Measurements from ENCODE around the gene TASOR. TPM values are rescaled to one million over a fixed set of nuclear protein-coding genes. Genes with fewer than 3 reads are reported as not detected.
A peak's percentile ranks its signal among the peaks of the same experiment; 100 is the strongest.

Gene TASOR
- total RNA-seq, 1 experiment from 2014 or later, result 86.3 TPM

DNA sequence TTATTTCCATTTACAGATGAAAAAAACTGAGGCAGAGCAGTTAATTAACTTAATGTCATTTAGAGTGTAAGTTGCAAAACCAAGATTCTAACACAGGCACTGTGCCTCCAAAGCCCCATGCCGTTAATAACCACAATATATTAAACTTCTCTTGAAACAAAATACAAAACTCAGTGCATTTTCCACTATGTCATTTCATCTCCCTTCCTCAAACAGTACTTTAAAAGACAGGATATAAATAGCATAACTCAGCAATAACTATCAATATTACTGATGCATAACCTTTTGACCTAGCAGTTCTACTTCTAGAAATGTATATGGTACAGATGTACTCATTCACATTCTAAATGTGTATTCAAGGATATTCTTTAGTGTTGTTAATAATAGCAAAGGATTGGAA, 5.1 kb upstream of the TASOR start:
- DNase-seq (ENCODE audit: low read depth), result no peak

DNA sequence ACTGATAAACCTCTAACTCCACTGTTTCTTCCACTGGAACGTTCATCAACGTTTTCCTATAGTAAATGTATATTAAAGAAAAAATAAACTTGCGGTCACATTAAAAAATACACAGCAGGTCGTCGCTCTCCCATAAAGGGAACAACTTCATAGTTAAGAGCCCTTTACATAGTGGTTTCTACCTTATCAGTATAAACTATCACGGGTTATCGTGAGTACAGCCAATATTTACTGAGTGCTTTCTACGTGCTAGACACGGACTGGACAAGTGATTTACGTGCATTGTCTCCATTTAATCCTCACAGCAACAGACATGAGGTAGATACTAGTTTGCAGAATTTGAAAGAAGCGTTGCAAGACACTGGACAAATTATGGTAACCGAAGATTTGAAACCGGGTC, 964 bp upstream of the TASOR start:
- DNase-seq (ENCODE audit: low read depth), result no peak

DNA sequence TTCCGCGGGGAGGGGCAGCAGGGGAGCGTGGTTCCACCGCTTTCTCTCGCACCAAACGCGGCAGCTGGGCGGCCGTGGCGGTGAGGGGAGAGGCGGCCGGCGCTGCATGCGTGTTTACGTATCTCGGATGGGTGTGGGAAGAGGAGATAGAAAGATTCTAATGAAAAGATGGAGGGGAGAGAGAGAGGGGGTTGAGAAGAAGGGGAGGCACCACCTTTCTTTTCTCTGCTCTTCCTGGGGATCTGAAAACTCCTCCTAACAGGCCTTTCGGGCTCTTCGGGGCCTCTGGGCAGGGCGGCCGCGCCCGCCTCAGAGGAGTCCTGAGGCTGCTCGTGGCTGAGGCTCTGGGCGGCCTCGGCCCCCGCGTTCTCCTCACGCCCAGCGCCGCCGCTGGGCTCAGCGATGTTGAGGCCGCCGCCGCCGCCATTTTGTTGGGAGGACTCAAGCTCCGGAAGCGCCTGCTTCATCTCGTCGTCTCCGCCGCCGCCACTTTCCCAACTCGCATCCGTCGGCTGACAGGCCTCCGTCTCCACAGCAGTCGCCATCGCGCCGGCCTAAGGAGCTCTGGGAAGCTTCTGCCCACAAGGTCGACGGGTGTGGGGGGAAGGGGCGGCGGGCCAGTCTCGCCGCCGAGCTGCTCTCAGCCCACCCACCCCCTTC, 473 bp downstream of the TASOR start:
- peak; percentile 82 for DNase-seq (ENCODE audit: low read depth)

GRCh38 chr3:56681984-56682461, 1.0 kb downstream of the TASOR start:
- no peak for DNase-seq (ENCODE audit: low read depth)

GRCh38 chr3:56680054-56680580, 2.9 kb downstream of the TASOR start:
- DNase-seq (ENCODE audit: low read depth), result no peak

DNA sequence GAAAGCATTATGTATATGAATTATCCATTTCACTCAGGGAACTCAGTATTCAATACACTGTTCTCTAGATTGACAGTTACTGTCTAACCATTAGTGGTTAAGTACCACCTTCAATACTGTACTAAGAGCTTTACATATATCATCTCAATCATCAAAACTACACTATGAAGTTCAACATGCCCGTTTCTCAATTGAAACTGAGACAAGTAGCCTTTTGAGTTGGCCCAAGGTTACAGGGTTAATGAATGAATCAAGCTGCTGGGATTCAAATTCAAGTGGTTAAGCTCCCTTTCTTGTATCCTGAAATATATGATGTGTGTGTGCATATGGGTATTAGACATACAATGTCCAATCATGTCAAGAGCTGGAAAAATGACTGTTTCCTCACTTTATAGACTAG, 5.8 kb downstream of the TASOR start:
- no peak for DNase-seq (ENCODE audit: low read depth)

- DNase-seq (ENCODE audit: low read depth), result no peak
These were observed 9.1 kb downstream of the TASOR start for GRCh38 chr3:56673781-56674457.

- no peak for DNase-seq (ENCODE audit: low read depth)
These were observed 15.0 kb downstream of the TASOR start for GRCh38 chr3:56667973-56668579.

DNA sequence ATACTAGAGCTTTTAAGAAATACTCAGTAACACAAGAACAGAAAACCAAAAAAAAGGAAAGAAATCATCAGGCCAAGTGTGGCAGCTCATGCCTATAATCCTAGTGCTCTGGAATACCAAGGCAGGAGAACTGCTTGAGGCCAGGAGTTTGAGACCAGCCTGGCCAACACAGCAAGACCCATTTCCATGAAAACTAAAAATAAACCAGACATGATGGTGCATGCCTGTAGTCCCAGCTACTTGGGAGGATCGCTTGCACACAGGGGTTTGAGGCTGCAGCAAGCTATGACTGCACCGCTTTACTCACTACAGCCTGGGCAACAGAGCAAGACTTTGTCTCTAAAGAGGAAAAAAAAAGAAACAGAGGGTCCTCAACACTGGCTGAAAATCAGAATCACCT, 18.2 kb downstream of the TASOR start:
- DNase-seq (ENCODE audit: low read depth), result no peak

DNA sequence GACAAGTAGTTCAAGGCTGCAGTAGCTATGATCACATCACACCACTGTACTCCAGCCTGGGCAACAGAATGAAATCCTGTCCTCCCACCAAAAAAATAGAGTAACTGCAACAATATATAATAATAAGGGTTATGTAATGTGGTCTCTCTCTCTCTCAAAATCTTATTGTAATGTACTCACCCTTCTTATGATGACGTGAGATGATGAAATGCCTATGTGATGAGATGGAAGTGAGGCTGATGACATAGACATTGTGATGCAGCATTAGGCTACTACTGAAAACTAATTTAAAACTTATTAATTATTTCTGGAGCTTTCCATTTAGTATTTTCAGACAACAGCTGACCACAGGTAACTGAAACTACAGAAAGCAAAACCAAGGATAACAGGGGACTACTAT, 27.4 kb downstream of the TASOR start:
- DNase-seq (ENCODE audit: low read depth), result no peak

DNA sequence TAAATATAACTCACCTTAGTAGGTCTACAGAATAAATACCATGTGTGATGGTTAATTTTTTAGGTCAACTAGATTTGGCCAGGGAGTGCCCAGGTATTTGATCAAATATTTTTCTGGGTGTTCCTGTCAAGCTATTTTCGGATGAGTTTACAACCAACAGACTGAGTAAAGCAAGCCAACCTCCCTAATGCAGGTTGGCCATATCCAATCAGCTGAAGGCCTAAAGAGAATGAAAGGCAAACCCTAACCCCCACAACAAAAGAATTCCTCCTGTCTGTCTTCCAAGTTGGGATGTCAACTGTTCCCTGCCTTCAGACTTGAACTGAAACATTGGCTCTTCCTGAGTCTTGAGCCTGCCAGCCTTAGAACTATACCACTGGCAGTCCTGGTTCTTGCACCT, 28.6 kb downstream of the TASOR start:
- no peak for DNase-seq (ENCODE audit: low read depth)

- DNase-seq (ENCODE audit: low read depth), result no peak
These were observed 37.7 kb downstream of the TASOR start for GRCh38 chr3:56645407-56645806.

DNA sequence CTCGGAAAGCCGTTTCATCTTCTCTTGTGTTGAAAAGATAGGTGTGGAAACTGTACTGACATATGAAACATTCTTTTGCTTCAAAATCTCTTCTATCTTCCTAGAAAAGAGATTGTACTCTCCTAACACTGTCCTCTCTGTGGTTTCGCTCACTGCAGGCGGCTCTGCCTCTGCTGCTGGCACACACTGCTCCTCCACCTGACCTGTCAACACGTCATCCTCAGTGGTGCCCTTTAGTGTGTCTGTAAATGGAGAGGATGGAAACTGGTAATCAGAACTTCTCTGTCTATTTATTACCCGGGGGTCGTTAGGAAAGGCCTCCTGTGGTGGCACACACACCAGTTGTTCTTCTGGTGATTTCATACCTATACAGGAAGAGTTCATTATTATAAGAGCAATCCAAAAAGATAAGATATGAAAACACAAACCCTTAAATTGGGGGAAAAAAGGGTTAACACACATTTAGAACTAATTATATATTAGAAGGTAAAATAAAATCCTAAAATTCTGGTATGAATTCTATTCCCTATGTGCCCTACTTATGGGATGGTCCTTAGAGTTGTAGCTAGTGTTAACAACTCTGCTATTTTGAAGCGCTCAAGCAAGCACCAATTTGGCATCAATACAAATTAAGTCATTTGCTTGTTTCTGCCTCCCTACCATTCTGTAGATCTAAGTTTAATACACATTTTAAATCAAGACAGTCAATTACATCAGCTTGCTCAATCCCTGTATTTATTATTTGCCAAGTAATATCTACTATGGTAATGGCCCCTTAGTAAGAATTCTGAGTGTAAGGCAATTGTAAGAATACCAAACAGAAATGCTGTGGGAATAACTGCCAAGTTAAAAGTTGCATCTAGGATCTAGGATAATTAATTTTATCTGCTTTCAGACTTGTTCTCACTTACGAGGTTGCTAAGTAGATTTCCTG, 49.2 kb downstream of the TASOR start:
- no peak for DNase-seq (ENCODE audit: low read depth)

Other genes with a start within 250 kb of the TASOR start
- gene ERC2, start 214.8 kb downstream of the TASOR start, total RNA-seq (2014; rRNA removed; shearing (Covaris generic)), result 0.10 and 0.24 TPM in 2 replicates
- gene CCDC66, start 126.1 kb downstream of the TASOR start, total RNA-seq (2014; rRNA removed; shearing (Covaris generic)), result 13.3 and 17.7 TPM in 2 replicates
- gene ARHGEF3, start 118.7 kb upstream of the TASOR start, total RNA-seq (2014; rRNA removed; shearing (Covaris generic)), result 9.8 and 14.5 TPM in 2 replicates

Measured in RPMI7951 (cell line).